Epidermal melanocyte (primary cell): ENCODE results near the gene DSTN.
"Not testable (repeated sequence)": the region's sequence is repeated elsewhere in the genome, so short reads cannot be mapped to it uniquely, and the experiment has no call there.

Experiments
- DNase-seq: peaks from one replicate; pipeline ENCODE4 v3.0.0; 2011; ENCODE audit warnings: low spot score; ENCODE audit not compliant: insufficient read length

Gene DSTN

GRCh38 chr20:17648791-17649730, 79.2 kb downstream of the DSTN start:
- DNase-seq: no peak

DNA sequence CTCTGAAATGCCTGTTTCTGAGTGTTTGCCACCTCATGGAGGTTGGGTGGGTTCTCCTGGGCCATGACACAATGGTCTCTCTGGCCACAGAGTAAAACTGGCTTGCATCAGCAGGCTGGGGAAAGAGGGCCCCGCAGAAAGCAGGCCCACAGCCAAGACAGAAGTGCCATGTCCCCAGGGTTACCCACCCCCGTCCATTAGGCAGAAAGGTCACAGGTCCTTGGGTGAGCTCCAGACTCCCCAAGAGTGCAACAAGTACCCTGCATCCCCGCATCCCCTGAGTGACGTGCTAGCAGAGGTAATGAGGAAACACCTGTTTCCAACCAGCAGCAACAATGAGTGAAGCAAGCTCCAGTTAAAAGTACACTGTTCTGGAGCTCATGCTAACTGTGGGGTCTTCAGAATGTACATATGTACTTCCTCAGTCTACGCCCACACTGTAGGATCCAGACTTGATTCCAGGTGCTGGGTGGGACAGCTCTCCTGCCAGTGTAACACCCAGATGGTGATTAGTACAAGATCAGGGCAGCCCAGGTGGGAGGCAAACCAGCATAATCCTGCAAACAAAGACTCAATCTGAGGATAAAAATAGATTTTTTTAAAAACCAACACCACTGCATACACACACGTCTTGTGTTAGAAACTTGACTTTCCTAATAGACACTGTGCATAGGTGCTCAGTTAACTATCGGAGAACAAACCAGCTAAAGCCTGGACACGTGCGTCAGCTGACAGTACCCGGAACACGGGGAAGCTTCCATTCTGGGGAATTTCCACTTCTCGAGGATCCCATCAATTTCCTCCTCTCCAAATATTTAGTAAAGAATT, 80.6 kb downstream of the DSTN start:
- DNase-seq: no peak

DNA sequence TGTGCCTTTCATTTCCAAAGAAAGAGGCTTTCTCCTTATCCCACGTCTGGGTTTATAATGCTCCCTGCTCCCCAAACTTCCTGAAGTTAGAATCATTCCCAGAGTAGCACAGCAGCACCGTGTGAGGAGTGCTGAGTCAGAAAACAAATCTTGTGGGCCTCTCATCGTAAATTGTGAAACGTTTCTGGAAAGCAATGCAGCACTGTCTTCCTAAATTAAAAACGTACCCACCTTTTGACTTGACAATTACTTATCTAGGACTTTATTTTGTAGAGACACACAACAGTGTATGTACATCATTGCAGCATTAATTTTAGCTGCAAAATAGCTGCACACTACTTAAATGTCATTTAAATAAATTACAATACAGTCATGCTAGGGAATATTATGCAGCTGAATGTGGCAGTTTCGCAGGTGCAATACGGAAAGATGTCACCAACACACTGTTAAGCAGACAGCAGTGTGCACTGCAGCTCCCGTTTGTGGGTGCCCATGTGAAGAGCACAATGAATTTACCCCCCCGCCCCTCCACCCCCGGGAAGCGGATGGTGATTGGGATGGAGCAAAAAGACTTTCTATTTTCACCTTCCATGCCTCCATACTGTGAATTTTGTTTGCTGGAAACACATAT, 81.4 kb downstream of the DSTN start:
- no peak for DNase-seq

DNA sequence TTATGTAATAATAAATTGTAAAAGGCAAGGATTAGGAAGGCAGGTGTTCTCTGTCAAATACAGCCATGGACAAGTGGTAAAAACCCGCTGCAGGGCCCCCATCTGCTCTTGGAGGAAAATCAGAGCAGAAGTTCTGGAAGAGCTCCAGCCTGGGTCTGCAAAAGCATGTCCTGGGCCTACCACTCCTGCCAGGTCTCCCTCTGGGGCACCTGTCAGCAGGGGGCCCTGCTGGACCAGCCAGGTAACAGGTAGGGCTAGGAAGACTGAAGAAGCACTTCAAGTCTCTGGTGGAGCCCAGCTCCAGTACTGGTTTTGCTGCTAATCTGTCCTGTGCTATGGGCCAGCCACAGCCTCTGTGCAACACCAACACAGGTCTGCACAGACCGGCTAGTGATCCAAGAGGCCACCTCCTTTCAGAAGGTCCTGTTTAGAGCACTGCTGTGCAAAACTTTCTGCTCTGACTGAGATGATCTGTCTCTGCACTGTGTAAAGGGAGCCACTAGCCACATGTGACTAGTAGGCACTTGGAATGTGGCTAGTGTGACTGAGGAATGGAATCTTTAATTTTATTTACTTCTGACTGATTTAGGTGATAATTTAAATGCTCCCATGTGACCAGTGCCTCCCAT, 82.0 kb downstream of the DSTN start:
- DNase-seq: no peak

DNA sequence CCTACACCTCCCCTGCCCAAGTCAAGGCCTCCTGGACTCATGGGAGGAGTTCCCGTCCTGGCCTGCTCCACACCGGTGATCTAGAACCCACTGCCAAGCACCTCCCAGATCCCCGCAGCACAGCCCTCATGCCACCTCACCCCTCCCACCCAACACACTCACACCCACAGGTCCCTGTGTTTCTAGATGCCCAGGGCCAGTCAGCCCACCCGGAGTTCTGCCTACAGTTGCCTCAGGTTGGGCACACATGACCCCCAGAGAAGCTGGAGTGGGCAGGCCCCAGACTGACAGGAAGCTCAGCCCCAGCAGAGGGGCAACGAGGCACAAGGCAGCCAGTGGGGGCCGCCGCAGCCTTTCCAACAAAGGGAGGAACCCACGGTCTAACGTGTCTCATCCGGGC, 82.5 kb downstream of the DSTN start:
- DNase-seq: no peak

DNA sequence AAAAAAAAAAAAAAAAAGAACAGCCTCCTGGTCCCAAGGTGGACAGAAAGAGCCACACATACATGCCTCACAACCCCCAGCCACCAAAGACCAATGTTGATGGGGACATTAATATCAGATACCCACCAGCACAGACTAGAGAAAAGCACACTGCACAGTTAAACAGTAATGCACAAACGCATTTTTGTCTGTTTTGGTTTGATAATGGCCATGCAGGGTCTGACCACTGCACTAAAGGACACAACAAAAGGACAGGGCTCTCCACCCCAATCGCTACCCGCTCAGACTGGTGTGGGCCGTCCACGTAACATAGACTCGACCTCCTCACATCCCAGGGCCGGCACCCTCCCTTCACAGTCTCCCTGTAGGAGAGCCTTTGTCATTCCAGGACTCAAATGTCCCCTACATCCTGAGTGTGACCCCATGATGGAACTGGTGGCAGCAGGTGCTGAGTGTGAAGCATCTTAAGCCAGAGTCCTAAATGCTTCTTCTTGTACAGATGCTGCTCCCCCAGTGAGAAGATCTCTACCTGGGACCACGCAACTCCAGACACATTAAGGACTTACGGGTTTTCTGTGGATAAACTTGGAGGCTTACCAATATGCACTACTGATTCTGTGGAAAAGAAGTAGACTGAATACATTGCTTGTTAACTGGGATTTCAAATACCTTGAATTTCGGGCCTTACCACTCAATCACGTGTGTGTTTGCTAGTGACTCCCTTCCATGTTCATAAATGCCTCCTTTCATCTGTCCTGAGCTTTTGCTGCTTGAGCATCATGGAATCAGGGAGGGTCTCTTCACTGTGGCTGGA, 84.2 kb downstream of the DSTN start:
- no peak for DNase-seq

GRCh38 chr20:17654649-17655285, 84.9 kb downstream of the DSTN start:
- DNase-seq: no peak

DNA sequence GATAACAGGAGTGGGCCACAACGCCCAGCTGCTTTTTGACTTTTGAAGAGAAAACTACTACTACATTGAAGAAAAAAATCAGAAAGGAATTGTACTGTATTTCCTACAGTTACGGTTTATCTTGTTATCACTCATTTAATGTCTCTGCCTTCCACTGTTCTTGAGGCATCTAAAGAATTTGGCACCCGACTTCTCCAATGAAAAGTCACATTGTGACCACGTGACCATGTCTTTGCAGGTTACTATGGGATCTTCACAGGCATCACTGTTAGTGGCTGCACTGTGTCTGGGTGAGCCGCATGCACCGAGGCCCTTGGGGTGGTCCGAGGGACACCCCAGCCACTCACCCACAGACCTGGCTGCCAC, 85.4 kb downstream of the DSTN start:
- no peak for DNase-seq

GRCh38 chr20:17655865-17656479, 86.1 kb downstream of the DSTN start:
- no peak for DNase-seq

- DNase-seq: no peak
These were observed 87.4 kb downstream of the DSTN start for GRCh38 chr20:17657079-17657825.

GRCh38 chr20:17657898-17658647, 88.2 kb downstream of the DSTN start:
- DNase-seq: no peak

DNA sequence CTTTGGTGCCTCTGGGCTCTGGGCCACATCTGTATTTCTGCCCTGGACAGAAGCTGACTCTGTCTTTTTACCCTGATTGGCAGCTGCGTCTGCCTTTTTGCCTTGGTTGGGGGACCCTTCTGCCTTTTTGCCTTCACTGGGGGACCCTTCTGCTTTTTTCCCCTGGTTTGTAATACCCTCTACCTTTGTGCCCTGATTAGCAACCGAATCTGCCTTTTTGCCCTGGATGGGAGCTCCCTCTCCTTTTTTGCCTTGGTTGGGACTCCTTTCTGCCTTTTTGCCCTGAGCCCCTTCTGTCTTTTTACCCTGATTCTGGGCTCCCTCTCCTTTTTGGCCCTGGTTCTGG, 88.7 kb downstream of the DSTN start:
- DNase-seq: no peak

DNA sequence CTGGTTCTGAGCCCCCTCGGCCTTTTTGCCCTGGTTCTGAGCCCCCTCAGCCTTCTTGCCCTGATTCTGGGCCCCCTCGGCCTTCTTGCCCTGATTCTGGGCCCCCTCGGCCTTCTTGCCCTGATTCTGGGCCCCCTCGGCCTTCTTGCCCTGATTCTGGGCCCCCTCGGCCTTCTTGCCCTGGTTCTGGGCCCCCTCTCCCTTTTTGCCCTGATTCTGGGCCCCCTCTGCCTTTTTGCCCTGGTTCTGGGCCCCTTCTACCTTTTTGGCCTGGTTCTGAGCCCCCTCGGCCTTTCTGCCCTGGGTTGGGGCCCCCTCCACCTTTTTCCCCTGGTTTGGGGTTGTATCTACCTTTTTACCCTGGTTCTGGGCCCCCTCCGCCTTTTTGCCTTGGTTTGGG, 89.5 kb downstream of the DSTN start:
- not testable (repeated sequence) for DNase-seq
